ENCODE data around the gene MAN1A1.

The MAN1A1 gene

GRCh38 chr6:119370080-119370479 is 20.5 kb upstream of the MAN1A1 start:
- in situ Hi-C loops (cut with MboI; ENCODE audit: low pct_unique_long_range_greater_than_20kb, low sequenced_read_pairs, unreplicated experiment), result loop anchor here (25.0 kb wide), 1 partner anchor 367 kb away; no protein-coding TSS in a partner anchor
- no peak for DNase-seq (ENCODE audit: low spot score)
- TF ChIP-seq CTCF (IDR thresholded peaks at IDR 0.05; ENCODE audit: extremely low read depth, insufficient read depth, missing control alignments), result no peak

GRCh38 chr6:119368921-119369320 is 19.4 kb upstream of the MAN1A1 start:
- in situ Hi-C loops (cut with MboI; ENCODE audit: low pct_unique_long_range_greater_than_20kb, low sequenced_read_pairs, unreplicated experiment), result loop anchor here (25.0 kb wide), 1 partner anchor 368 kb away; no protein-coding TSS in a partner anchor
- no peak for TF ChIP-seq CTCF (IDR thresholded peaks at IDR 0.05; ENCODE audit: extremely low read depth, insufficient read depth, missing control alignments)
- DNase-seq (ENCODE audit: low spot score), result no peak

GRCh38 chr6:119361209-119361608 is 11.6 kb upstream of the MAN1A1 start:
- no peak for TF ChIP-seq CTCF (IDR thresholded peaks at IDR 0.05; ENCODE audit: extremely low read depth, insufficient read depth, missing control alignments)
- DNase-seq (ENCODE audit: low spot score), result no peak
- in situ Hi-C loops (cut with MboI; ENCODE audit: low pct_unique_long_range_greater_than_20kb, low sequenced_read_pairs, unreplicated experiment), result loop anchor here (25.0 kb wide), 1 partner anchor 376 kb away; no protein-coding TSS in a partner anchor

- in situ Hi-C loops (cut with MboI; ENCODE audit: low pct_unique_long_range_greater_than_20kb, low sequenced_read_pairs, unreplicated experiment), result loop anchor here (25.0 kb wide), 1 partner anchor 377 kb away; no protein-coding TSS in a partner anchor
- no peak for DNase-seq (ENCODE audit: low spot score)
- no peak for TF ChIP-seq CTCF (IDR thresholded peaks at IDR 0.05; ENCODE audit: extremely low read depth, insufficient read depth, missing control alignments)
Measured at GRCh38 chr6:119360262-119360915, 10.8 kb upstream of the MAN1A1 start.

- in situ Hi-C loops (cut with MboI; ENCODE audit: low pct_unique_long_range_greater_than_20kb, low sequenced_read_pairs, unreplicated experiment), result loop anchor here (25.0 kb wide), 1 partner anchor 381 kb away; no protein-coding TSS in a partner anchor
- no peak for DNase-seq (ENCODE audit: low spot score)
- TF ChIP-seq CTCF (IDR thresholded peaks at IDR 0.05; ENCODE audit: extremely low read depth, insufficient read depth, missing control alignments), result no peak
Measured at GRCh38 chr6:119355890-119356289, 6.3 kb upstream of the MAN1A1 start.

GRCh38 chr6:119355157-119355556 is 5.6 kb upstream of the MAN1A1 start:
- in situ Hi-C loops (cut with MboI; ENCODE audit: low pct_unique_long_range_greater_than_20kb, low sequenced_read_pairs, unreplicated experiment), result loop anchor here (25.0 kb wide), 1 partner anchor 382 kb away; no protein-coding TSS in a partner anchor
- TF ChIP-seq CTCF (IDR thresholded peaks at IDR 0.05; ENCODE audit: extremely low read depth, insufficient read depth, missing control alignments), result no peak
- DNase-seq (ENCODE audit: low spot score), result no peak
